Esophagus mucosa (tissue), 1 donor: ENCODE results near the gene F13A1. TPM values are rescaled to one million over a fixed set of nuclear protein-coding genes. Genes with fewer than 3 reads are reported as not detected.

Experiments
- ATAC-seq: fragments of 200-7000 bp; cut with Tn5 transposase; one replicate; pipeline ENCODE4 v1.9.1; 2020
- total RNA-seq: library from RNA; stranded (reverse); gene quantifications from one replicate; pipeline ENCODE4 v1.2.4, GENCODE V29; 2023
- donor health status: DM: yes; HTN: yes; CAD: no.

The F13A1 gene
- total RNA-seq, 1 donor from 2014 or later = 2.8 TPM

DNA sequence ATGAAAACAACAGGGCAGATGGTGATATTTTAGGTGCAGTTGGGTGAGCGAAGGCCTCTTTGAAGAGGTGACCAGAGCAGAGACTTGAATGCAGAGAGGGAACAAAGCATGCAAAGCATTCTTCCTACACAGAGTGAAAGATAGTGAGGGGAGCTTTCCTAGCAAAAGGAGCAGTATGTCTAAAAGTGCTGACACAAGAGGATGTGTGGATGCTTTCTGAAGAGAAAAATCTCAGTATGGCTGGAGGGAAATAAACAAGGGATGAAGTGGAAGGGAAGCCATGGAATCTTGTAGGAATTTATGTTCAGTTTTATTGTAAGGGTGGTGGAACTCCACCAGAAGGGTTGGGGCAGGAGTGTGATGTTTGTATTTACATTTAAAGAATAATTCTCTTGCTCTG, 128.6 kb downstream of the F13A1 start:
- no peak for ATAC-seq

DNA sequence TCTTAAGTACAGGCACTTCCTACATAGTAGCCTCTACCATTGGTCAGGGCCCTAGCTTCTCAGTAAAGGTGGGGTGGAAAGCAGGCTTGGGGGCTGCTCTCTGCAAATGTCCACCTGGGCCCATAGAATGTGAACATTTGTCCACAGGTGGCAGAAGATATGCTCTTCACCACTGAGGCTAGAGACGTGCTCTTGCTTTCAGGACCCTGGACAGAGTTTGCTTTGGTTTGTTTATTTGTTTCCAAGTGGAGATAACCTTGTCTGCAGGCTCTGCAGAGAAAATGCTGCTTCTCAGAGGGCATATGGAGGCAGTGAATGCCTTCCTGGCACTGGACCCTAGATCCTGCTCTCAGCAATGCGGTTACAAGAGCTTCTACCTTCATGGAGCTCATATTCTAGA, 129.0 kb downstream of the F13A1 start:
- ATAC-seq = no peak

DNA sequence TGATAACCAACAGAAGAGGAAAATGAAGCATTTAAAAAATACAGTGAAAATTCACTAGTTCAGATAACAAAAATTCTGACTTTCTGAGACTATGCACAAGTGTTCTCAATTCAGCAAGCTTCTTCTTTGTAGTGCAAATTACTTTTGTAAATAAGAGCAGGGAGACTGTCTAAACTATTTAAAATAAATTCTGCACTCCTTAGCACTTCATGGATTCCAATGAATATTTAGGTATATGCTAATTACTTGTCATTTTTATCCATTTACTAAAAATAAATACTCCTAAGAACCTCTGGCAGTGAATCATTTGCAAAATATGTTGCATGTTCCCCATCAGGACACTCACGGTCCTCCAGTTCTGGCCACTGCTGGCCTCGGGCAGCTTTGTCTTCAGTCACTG, 139.8 kb downstream of the F13A1 start:
- no peak for ATAC-seq

DNA sequence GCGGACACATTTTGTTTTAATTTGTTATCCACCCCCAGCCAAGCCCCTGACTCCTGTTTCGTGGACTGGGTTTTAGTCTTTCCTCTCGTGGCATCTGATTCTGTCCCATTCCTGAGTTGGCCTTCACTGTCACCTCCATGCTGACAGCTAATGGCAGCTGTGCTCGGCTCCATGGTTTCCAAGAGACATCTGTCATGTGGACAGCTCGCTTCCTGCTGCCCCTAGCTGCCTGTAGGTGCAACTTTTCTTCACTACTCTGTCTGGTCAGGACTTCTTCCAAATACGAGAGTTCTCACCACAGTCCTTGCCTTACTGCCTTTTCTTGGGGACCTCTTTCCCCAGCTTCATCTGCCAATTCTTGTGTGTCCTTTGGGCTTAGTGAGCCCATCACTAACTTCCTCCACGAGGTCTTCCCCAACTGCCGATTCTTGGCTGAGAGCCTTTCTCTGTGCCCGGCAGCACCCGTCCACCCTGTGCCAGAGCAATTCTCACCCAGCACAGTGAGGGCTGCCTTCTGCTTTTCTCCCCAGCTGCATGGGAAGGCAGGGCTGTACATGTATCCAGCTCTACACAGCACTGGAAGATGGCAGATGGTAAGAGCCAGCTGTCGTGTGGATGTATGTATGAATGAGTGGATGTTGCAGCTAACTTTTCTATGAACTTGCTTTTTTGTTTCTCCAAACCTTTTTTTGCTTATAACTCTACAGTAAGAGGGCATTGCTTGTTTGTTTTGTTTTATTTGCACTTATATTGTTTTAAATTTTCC, 140.4 kb downstream of the F13A1 start:
- ATAC-seq = no peak

DNA sequence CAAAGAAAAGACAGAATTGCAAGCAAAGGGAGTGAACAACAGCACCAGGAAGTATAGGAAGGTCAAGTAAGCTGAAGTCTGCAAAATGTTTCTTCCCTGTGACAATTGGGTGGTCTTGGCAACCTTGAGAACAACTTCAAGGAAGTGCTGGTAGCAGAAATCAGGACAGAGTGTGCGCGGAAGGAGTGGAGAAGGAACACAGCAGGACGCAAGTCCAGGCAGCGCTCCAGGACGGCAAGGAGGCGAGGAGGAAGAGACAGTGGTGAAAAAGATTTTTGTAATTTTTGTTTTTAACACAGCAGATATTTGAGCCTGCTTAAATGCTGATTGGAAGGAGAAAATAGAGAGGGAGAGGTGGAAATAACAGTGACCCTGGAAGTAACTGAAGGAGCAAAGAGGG, 141.7 kb downstream of the F13A1 start:
- no peak for ATAC-seq

DNA sequence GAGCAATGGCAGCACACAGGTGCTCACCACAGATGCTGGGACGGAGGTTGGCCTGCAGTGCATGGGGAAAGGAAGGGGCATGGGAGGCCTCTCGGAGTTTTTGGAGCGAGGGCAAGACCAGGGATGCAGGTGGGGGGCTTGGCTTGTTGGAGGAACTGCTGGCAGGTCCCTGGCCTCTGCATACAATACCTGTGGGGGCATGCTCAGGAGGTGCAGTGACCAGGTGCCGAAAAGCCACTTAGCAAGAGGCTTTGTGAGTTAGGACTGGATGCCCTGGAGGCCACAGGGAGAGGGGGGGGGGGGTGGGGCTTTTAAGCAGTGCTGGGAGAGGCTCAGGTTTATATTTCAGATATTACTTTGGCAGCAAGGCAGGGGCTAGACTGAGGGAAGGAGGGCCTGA, 142.7 kb downstream of the F13A1 start:
- ATAC-seq = no peak

DNA sequence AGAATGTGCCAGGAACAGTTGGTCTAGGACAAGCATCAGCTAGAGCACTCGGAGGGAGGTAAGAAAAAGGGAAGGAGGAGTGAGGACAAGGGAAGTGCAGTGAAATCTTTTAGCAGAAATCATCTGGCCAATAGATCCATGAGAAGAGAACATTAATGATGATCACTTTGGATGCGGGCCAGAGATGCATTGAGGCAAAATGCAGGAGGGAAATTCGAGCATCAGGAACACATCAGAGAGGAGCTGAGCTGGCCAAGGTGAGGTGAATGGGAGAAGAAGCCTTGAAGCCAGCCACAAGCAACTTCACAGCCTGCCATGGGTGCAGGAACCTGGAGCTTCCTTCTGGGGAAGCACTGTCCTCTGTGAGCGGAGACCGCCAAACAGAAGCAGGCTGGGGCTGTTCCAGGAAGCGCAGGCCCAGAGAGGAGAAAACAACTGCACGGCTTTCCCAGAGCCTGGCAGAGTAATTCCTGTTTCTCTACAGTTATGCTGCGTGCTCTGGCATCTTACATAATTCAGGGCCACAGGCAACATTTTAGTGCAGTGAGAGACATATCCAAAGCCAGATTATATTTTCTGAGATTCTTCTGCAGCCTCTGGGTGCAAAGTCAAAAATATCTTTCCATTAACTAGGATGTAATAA, 143.8 kb downstream of the F13A1 start:
- ATAC-seq = no peak

DNA sequence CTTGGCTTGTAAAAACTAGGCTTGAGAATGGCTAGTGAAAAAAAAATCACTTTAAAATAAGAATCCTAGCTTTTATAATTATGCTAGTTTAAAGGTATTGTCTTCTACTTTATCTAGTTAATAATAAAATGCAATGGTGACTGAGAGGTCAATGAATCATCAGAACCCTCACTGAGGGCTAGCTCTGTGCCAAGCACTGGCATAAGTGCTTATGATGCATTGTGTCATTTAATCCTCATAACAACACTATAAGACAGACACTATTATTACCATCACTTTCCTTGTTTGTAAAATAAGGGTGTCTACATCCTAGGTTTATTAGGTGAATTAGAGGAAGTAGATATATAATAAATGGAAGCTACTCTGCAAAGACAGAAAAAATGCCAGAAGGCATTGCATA, 144.3 kb downstream of the F13A1 start:
- peak; percentile 80 for ATAC-seq

DNA sequence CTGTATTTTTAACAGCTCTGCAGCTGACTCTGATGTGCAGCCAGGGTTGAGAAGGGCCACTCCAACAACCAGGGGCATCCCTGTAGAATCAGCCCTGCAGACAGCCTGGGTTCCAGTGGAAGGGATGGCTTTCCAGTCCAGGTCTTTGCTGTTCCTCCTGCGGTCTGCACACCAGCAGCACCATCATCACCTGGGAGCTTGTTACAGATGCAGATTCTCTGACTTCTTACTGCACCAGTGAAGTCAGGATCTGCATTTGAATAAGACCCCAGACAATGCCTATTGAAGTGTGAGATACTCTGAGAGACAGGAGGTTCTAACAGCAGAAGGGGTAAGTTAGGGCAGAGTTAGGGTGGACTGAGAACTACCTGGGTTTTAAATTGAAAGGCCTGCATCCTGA, 151.3 kb downstream of the F13A1 start:
- no peak for ATAC-seq

DNA sequence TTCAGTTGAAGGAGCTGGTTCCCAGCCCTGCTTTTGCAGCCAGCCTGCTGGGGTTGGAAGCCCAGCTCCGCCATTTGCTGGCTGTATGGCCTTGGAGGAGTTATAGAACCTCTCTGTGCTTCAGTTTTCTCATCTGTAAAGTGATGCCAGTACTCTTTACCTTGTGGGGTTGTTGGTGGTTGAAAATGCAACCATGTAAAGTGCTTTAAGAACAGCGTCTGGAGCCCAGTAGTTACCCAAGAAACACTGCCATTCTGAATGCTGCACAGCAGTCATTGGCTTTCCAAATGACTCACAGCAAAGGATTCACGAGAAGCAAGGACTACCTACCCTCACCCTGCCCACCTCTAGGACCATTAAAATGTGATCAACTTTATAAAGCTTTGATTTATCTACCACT, 154.4 kb downstream of the F13A1 start:
- no peak for ATAC-seq

DNA sequence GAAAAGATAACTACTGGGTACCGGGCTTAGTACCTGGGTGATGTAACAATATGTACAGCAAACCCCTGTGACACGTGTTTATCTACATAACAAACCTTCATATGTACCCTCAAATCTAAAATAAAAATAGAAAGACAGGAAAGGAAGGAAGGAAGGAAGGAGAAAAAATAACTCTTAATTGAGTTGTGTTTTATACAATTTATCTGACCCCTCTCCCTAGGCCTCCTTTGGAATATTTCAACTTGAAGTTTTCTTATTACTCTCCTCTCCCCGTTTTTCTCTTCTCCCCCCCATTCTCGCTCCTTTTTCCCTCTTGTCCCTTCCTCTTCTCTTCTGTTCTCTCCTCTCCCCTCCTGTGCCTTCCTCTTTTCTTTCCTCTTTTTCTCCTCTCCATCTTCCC, 156.1 kb downstream of the F13A1 start:
- ATAC-seq = no peak

DNA sequence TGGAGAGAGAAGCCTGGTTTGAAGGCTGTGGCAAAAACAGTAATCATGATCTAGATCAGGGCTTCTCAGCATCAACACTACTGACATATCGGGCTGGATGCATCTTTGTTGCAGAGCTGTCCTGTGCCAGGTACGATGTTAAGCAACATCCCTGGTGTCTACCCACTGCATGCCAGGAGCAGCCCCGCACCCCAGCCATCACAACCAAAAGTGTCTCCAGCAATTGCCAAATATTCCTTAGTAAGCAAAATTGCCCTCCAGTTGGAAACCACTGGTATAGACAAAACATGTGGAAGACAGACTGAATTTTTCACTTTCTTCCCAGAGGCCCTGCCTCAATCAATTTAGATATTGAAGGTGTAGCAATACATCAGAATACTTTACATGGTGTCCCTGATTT, 166.1 kb downstream of the F13A1 start:
- no peak for ATAC-seq

DNA sequence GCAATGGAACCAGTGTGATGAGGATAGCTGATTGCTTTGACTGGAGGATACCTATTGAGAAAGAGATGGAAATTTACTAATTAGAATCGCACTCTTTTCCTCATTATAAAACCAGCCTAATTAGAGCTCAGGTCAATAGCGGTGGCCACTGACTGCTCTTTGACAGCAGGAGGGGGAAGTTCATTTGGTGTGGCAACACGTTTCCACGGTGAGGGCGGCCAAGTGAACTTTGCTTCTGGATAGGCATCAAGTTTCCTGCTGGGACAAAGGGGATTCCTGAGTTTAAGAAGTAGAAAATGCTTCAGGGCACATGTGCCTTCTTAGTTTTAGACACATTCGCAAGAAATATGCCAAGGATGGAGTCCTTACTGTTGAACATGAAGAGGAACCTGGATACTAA, 168.4 kb downstream of the F13A1 start:
- ATAC-seq = no peak

DNA sequence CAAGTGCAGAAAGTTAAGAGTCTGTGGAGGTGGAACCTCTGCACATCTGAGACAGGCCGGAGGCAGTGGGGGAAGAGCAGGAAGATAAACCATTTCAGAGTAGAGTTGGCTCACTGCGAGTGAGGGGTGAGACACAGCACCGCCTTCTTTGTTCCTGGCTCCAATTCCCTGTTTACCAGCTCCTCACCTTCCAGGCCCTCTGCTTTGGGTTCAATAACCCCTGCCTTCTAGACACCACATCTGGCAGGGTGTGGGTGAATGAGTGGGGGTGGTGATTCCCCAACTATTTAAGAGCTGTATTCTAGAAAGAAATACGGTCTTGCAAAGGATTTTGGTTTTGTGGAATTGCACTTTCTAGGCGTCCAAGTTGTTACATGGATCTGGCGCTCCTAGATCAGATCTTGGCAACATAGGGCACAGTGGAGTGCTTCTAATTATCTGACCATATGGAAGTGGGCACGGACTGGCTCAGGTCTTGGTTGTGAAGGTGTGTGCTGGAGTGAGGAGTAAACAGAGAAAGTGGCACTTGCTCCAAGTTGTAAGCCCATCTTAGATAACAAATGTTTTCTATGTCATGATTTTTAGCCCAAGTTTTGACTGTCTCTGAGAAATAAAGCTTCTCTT, 172.2 kb downstream of the F13A1 start:
- no peak for ATAC-seq

DNA sequence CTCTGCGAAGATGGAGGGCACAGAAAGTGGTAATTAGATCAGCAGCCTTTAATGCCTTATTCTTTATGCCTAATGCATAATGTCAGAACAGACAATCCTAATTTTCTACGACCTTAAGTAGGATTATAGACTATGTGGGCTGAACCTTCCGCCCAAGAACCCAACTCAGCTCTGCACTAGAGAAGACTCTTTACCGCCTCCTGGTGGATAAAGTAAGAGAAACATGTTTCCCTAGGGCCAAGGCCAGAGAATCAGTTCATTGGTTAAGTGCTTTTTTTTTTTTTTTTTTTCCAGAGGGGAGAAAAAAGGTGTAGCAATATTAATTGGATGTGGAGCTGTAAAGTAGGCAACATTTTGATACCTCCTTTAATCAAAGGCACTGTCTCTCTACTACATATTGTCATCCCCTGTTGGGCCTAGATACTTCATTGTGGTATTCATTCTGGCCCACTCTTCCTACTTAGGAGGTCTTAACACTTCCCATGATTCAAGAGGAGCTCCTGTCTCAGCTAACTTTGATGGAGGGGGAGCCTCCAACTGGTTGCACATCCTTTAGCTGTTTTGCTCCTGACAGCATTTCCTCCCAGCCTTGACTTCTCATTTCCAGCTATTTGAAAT, 188.9 kb downstream of the F13A1 start:
- no peak for ATAC-seq

DNA sequence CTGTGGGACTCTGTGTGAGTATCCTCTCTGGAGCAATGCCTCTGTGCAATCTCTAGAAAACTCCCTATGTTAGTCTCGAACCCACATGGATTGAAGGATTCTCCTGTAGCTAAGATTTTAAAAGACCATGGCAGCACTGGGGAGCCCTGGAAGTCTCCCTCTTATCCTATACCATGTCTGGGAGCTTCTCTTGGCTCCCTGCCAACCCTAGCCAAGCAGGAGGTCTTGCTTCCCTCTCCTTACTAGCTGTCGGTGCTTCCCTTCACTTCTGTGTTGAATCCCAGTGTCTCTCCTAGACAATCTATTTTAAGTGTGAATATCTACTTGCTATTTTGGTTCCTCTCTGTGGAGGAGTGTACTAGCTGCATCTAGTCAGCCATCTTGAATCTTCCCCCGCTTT, 195.0 kb downstream of the F13A1 start:
- ATAC-seq = no peak

DNA sequence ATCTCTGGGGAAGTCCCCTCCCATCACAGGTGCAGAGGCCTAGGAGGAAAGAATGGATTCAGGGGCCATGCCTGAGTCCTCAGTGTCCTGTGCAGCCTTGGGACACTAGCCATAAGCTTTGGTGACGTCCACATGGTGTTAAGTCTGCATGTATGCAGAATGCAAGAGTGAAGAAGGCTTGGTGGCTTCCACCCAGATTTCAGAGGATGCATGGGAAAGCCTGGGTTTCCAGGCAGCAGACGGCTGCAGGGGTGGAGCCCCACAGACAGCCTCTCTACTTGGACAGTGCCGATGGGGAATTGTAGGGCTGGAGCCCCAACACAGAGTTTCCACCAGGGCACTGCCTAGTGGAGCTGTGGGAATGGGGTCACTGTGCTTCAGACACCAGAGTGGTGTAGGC, 196.7 kb downstream of the F13A1 start:
- no peak for ATAC-seq

DNA sequence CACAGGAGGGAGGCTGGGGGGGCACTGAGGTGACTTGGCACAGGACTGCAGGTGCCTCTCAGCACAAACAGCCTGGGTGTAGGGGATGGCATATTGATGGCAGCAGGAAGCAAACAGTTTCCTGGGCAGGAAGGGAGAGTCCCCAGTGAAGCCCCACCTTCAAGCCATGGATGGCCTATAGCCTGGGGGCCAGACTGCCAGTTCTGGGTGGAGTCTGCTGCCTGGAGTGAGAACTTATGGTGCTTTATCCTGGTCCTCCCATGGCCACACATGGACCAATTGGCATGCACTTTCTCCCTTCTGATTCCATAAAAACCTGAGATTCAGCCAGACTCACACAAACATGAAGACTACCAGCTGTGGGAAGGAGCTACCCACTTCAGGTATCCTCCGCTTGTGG, 198.5 kb downstream of the F13A1 start:
- ATAC-seq = no peak

DNA sequence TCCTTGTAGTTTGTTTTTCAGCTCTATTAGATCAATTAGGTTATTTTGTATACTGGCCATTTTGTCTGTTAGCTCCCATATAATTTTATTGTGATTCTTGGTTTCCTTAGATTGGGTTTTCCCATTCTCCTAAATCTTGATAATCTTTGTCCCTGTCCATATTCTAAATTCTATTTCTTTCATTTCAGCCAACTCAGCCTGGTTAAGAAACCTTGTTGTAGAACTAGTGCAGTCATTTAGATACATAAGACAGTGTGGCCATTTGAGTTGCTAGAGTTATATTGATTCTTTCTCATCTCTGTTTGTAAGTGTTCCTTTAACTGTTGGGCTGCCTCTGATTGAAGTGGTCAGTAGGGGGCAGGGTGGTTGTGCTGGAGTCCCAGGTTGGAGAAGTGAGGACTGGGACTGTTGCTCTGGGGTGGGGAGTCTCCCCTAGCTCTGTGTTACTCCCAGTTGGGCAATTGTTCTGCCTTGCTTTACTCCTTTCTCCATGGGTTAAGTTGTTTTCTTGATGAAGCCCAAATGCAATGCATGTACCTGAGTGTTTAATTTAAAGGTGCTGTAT, 214.9 kb downstream of the F13A1 start:
- no peak for ATAC-seq
